ENCODE measurements around the gene ELAVL4.

DNA sequence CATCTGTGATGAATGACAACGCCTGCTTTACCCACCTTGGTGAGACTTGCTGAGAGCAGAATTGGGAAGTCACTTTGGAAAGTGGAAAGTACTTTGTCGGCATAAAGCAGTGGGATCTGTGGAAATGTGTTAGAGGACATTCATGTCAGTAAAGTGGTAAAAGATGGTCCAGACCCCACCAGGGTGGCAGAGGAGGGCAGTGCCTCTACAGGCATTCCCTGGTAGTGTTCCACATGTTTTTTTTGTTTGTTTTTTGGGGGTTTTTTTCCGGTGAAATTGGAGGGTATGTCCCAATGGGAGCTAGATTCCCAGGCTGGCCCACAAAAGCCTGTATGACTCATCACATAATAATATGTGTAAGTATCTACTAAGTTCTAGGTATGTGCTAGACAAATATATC, 80.6 kb downstream of the ELAVL4 start:
- no peak for TF ChIP-seq POLR2A (IDR thresholded peaks at IDR 0.05)
- TF ChIP-seq CTCF (IDR thresholded peaks at IDR 0.05): no peak
- no peak for TF ChIP-seq POLR2AphosphoS5 (IDR thresholded peaks at IDR 0.05)

Measured in prostate gland (tissue), 2 donors.